Colonic mucosa (tissue), 4 donors: ENCODE data around the gene MRPS5. TPM values are rescaled to one million over a fixed set of nuclear protein-coding genes. Genes with fewer than 3 reads are reported as not detected.
"Not testable (repeated sequence)": the region's sequence is repeated elsewhere in the genome, so short reads cannot be mapped to it uniquely, and the experiment has no call there.

Experiments
- DNase-seq: peaks from one replicate; pipeline ENCODE4 v3.0.0-alpha.2; 2020
- H3K27ac ChIP-seq: fragments of 200-600 bp; one replicate; pipeline ENCODE4 v1.8.0; 2021
- H3K27me3 ChIP-seq: fragments of 200-600 bp; one replicate; pipeline ENCODE4 v1.8.0; 2021
- H3K36me3 ChIP-seq: fragments of 200-600 bp; one replicate; pipeline ENCODE4 v1.8.0; 2021
- H3K4me1 ChIP-seq: fragments of 200-600 bp; one replicate; pipeline ENCODE4 v1.8.0; 2021; ENCODE audit warnings: mild to moderate bottlenecking
- H3K4me3 ChIP-seq: fragments of 200-600 bp; one replicate; pipeline ENCODE4 v1.8.0; 2021
- H3K9ac ChIP-seq, 2 donors: one replicate each; pipeline ENCODE4 v1.7.0; 2013; ENCODE audit warnings: control low read depth in 2 of 2, low read depth in 2 of 2, low read length in 2 of 2
- H3K9me3 ChIP-seq: fragments of 200-600 bp; one replicate; pipeline ENCODE4 v1.8.0; 2021
- intact Hi-C: fragments of 100-400 bp; cut with DNase I; formaldehyde crosslinking; loops from one replicate; pipeline ENCODE4 v1.14.1; 2022
- total RNA-seq, 2 donors: library from RNA; stranded (reverse); fragmentation: NEBNext Ultra II Directional in 1 of 2; extraction: Animal tissue kit (Norgen Biotek cat#: 25700) in 1 of 2; gene quantifications; one replicate each; pipeline ENCODE4 v1.2.1, GENCODE V29; 2021
- TF ChIP-seq, protein P1 (sequence below): fragments of 200-600 bp; IDR thresholded peaks from one replicate; pipeline ENCODE4 v1.8.0; 2022; ENCODE audit warnings: antibody characterized with exemption, mild to moderate bottlenecking
- donor health status: healthy.
- donor health status: DM: no; HTN: no; CAD: no.
- donor health status: DM: no; HTN: no; CAD: no.

The MRPS5 gene
- total RNA-seq, 2 donors from 2014 or later = 68.8 to 87.3 TPM

GRCh38 chr2:95039978-95040377 is 81.6 kb downstream of the MRPS5 start:
- H3K9ac ChIP-seq = no peak overlapping the region
- TF ChIP-seq, protein P1, sequence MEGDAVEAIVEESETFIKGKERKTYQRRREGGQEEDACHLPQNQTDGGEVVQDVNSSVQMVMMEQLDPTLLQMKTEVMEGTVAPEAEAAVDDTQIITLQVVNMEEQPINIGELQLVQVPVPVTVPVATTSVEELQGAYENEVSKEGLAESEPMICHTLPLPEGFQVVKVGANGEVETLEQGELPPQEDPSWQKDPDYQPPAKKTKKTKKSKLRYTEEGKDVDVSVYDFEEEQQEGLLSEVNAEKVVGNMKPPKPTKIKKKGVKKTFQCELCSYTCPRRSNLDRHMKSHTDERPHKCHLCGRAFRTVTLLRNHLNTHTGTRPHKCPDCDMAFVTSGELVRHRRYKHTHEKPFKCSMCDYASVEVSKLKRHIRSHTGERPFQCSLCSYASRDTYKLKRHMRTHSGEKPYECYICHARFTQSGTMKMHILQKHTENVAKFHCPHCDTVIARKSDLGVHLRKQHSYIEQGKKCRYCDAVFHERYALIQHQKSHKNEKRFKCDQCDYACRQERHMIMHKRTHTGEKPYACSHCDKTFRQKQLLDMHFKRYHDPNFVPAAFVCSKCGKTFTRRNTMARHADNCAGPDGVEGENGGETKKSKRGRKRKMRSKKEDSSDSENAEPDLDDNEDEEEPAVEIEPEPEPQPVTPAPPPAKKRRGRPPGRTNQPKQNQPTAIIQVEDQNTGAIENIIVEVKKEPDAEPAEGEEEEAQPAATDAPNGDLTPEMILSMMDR = no peak
- DNase-seq = no peak
- H3K36me3 ChIP-seq = no peaks in the 10 kb centered on the region
- H3K4me3 ChIP-seq = no peak overlapping the region
- H3K9me3 ChIP-seq = no peaks in the 10 kb centered on the region
- no peaks in the 10 kb centered on the region for H3K27me3 ChIP-seq
- H3K27ac ChIP-seq = no peak overlapping the region
- intact Hi-C loops = no loop called here
- no peaks in the 10 kb centered on the region for H3K4me1 ChIP-seq

DNA sequence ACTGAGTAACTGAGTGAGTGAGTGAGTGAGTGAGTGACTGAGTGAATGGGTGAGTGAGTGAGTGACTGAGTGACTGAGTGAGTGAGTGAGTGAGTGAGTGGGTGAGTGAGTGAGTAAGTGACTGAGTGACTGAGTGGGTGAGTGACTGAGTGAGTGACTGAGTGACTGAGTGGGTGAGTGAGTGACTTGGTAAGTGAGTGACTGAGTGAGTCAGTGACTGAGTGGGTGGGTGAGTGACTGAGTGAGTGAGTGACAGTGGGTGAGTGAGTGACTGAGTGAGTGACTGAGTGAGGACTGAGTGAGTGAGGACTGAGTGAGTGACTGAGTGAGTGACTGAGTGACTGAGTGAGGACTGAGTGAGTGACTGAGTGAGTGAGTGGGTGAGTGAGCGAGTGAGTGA is 82.2 kb downstream of the MRPS5 start:
- Histone ChIP-seq H3K9ac (no peak overlapping the region), H3K9me3 (no peaks in the 10 kb centered on the region), H3K27me3 (no peaks in the 10 kb centered on the region), H3K4me1 (no peaks in the 10 kb centered on the region), H3K36me3 (no peaks in the 10 kb centered on the region), H3K27ac (no peak overlapping the region), H3K4me3 (no peak overlapping the region)
- intact Hi-C loops = no loop called here
- DNase-seq = no peak
- TF ChIP-seq, protein P1 = no peak

DNA sequence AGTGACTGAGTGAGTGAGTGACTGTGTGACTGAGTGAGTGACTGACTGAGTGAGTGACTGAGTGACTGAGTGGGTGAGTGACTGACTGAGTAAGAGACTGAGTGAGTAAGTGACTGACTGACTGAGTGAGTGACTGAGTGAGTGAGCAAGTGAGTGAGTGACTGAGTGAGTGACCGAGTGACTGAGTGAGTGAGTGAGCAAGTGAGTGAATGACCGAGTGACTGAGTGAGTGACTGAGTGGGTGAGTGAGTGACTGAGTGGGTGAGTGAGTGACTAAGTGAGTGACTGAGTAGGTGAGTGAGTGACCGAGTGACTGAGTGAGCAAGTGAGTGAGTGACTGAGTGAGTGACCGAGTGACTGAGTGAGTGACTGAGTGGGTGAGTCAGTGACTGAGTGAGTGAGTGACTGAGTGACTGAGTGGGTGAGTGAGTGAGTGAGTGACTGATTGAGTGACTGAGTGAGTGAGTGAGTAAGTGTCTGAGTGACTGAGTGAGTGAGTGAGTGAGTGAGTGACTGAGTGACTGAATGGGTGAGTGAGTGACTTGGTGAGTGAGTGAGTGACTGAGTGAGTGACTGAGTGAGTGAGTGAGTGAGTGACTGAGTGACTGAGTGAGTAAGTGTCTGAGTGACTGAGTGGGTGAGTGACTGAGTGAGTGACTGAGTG is 82.8 kb downstream of the MRPS5 start:
- DNase-seq = no peak
- Histone ChIP-seq H3K9me3 (no peaks in the 10 kb centered on the region), H3K27ac (no peak overlapping the region), H3K36me3 (no peaks in the 10 kb centered on the region), H3K27me3 (no peaks in the 10 kb centered on the region), H3K9ac (no peak overlapping the region), H3K4me1 (no peaks in the 10 kb centered on the region), H3K4me3 (no peak overlapping the region)
- intact Hi-C loops = no loop called here
- TF ChIP-seq, protein P1 = no peak

DNA sequence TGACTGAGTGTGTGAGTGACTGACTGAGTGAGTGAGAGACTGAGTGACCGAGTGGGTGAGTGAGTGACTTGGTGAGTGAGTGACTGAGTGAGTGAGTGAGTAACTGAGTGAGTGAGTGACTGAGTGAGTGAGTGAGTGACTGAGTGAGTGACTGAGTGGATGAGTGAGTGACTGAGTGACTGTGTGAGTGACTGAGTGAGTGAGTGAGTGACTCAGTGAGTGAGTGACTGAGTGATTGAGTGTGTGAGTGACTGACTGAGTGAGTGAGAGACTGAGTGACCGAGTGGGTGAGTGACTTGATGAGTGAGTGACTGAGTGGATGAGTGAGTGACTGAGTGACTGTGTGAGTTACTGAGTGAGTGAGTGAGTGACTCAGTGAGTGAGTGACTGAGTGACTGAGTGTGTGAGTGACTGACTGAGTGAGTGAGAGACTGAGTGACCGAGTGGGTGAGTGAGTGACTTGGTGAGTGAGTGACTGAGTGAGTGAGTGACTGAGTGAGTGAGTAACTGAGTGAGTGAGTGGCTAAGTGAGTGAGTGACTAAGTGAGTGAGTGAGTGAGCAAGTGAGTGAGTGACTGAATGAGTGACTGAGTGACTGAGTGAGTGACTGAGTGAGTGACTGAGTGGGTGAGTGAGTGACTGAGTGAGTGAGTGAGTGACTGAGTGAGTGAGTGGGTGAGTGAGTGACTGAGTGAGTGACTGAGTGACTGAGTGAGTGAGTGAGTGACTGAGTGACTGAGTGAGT is 83.6 kb downstream of the MRPS5 start:
- H3K9me3 ChIP-seq, H3K27ac ChIP-seq, H3K4me1 ChIP-seq, intact Hi-C loops, H3K27me3 ChIP-seq, H3K4me3 ChIP-seq, DNase-seq, H3K36me3 ChIP-seq, H3K9ac ChIP-seq: not testable (repeated sequence)

DNA sequence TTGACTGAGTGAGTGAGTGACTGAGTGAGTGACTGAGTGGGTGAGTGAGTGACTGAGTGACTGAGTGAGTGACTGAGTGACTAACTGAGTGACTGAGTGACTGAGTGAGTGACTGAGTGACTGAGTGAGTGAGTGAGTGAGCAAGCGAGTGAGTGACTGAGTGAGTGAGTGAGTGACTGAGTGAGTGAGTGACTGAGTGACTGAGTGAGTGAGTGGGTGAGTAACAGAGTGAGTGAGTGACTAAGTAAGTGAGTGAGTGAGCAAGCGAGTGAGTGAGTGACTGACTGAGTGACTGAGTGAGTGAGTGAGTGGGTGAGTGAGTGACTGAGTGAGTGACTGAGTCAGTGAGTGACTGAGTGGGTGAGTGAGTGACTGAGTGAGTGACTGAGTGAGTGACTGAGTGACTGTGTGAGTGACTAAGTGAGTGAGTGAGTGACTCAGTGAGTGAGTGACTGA is 84.2 kb downstream of the MRPS5 start:
- H3K4me1 ChIP-seq = no peaks in the 10 kb centered on the region
- H3K4me3 ChIP-seq = no peak overlapping the region
- no peaks in the 10 kb centered on the region for H3K36me3 ChIP-seq
- no peak overlapping the region for H3K27ac ChIP-seq
- intact Hi-C loops = no loop called here
- TF ChIP-seq, protein P1 = no peak
- DNase-seq = no peak
- no peaks in the 10 kb centered on the region for H3K27me3 ChIP-seq
- no peaks in the 10 kb centered on the region for H3K9me3 ChIP-seq
- no peak overlapping the region for H3K9ac ChIP-seq
